ENCODE data around the gene TFF3.

Gene TFF3

DNA sequence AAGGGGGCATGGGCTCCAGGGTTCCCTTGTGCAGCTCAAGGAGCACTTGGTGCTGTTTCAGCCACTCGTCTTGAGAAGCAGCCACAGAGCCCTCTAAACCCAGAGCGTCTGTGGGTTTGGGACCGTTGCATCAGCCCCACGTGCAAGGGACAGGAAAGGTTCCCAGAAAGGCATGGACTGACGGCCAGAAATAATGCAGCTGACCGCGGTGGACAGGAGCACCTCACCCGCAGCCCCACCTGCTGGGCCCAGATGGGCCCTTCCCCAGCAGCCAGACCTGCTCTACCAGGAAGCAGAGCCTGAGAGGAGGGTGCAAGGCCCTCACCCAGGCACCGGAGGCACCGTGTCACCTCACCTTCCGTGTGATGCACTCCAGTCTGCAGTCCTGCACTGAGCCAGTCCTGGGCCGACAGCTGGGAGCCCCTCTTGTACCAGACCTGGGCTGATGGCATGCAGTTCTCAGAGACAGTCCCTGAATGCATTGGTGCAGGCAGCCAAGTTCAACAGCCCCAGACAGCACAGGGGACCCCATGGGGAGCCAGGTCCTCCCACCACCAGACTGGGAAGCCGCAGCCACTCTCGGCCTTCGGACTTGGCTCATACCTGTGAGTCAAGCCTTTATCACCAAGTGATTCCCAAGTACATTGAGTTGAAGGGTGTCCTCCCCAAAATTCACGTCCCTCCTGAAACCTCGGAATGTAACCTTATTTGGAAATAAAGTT is 4.8 kb upstream of the TFF3 start:
- no peak for DNase-seq

DNA sequence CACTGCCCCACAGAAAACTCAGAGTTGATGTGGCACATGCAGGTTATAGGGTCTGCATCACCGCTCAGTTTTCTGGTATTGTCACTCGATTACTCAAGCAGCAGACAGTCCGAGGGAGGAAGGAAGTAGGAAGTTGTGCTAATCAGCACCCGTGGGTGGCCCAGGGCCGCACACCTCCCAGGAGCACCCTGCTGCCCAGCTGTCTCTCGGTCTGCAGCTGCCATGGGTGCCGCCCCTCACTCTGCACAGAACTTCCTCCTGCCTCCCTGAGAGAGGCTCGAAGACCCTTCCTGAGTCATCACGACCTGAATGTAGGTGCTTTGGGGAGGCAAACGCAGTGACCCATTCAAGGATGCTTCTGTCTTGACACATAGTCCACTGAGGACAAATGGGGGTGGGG is 4.2 kb upstream of the TFF3 start:
- no peak for DNase-seq

- DNase-seq = no peak
Observed at GRCh38 chr21:42317826-42318746, 2.9 kb upstream of the TFF3 start.

DNA sequence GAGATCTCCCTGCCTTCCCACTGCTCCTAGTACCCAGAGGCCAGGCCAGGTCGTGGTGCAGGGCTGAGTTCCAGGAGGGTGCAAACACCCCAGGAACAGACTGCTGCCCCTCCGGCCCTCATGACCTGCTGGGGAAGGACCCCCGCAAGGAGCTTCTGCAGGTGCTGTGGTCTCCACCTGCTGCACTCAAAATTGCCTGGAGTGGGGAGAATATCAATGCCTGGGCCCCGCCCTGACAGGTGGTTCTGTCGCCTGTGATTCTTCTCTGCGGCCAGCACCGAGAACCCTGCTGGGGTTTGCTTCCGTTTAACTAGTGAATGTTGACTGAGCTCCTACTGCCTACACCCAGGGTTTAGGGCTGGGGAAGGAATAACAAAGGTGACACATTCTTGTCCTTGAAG is 2.1 kb upstream of the TFF3 start:
- DNase-seq = no peak

DNA sequence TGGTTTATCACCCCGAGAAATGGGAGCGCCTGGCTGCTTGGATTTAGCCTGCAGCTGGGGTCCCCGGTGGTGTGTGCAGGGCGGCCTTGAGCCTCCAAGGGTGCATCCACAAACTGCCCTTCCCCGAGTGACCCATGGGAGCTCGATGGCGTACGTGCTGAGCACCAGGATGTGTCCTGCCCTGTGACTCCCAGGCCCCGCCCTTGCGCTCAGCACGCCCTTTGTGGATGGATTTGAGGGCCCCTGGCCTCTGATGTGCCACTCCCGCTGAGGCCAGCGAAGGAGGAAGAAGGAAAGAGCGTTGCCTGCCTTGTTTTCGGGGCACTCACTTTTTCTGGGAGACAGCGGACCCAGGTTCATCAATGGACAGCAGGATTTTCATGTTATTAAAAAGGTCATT is 1.7 kb upstream of the TFF3 start:
- no peak for DNase-seq

- no peak for DNase-seq
Observed at GRCh38 chr21:42314616-42315295, 453 bp downstream of the TFF3 start.

DNA sequence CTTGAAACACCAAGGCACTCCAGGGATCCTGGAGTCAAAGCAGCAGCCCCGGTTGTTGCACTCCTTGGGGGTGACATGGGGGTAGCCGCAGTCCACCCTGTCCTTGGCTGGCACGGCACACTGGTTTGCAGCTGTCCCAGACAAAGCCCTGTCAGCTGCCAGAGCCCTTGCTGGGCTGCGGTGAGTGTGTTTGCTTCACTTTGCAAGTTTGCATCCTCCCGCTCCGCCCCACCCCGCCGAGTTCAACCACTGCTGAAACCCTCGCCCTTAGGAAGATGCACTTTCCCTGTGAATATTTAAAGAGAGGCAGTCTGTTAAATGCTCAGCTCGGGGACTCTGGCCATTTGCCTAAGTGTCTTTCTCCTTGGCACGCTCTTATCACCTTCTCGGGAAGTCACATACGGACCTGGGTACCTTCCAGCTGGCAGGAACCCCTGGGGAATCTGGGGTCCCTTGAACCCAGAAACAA is 1.7 kb downstream of the TFF3 start:
- no peak for DNase-seq

GRCh38 chr21:42312626-42313104 is 2.5 kb downstream of the TFF3 start:
- no peak for DNase-seq

- no peak for DNase-seq
Observed at GRCh38 chr21:42311816-42312625, 3.2 kb downstream of the TFF3 start.

- no peak for DNase-seq
Observed at GRCh38 chr21:42311160-42311559, 4.0 kb downstream of the TFF3 start.

- DNase-seq = no peak
Observed at GRCh38 chr21:42310411-42311001, 4.7 kb downstream of the TFF3 start.

GRCh38 chr21:42309753-42310213 is 5.4 kb downstream of the TFF3 start:
- peak; percentile 63 for DNase-seq

GRCh38 chr21:42308914-42309752 is 6.1 kb downstream of the TFF3 start:
- DNase-seq = no peak

- DNase-seq = no peak
Observed at GRCh38 chr21:42308161-42308913, 6.9 kb downstream of the TFF3 start.

DNA sequence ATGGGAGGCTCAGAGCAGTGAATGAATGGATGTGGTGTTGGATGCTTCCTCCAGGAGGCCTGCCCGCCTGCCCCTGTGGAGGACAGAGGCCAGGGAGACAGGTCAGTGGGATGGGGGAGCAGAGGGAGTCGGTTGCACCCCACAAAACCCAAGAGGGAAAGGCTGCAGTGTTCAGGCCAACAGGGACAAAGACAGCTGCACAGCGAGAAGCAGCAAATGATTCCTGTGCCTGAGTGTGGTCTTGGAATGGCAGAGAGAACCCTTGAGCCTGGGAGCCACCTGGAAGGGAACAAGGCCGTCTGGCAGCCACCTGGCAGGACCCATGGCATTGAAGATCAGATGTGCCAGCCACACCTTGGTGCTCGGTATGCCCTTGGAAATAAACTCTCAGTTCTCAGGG is 8.1 kb downstream of the TFF3 start:
- DNase-seq = no peak

DNA sequence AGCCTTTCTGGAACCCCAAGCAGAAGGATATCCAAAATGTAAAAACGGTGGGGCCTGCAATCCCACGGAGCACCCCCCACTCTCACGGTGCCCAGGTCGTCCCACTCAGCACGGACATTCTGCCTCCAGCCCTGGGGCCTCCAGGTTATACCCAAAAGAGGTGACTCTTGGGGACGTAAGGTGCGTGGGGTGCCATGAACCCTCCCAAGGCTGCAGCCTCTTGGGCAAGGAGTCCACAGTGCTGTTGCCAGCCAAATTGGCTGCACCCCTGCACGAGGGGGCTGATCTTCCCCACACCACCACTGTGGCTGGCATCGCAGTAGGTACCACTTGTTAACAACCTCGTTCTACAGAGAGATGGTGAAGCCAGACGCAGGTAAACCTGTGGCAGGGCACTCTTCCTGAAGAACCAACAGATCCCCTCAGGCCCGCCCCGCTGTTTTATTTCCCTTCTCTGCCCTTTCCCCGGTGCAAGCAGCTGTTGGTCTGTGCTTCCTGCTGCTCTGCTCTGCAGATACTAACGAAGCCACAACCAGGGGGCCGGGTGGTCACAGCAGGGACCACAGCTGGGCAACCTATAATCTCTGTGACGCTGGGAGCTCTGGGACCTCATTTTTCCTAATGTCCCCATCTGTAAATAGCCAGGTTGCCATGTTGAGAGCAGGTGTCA is 8.7 kb downstream of the TFF3 start:
- no peak for DNase-seq

DNA sequence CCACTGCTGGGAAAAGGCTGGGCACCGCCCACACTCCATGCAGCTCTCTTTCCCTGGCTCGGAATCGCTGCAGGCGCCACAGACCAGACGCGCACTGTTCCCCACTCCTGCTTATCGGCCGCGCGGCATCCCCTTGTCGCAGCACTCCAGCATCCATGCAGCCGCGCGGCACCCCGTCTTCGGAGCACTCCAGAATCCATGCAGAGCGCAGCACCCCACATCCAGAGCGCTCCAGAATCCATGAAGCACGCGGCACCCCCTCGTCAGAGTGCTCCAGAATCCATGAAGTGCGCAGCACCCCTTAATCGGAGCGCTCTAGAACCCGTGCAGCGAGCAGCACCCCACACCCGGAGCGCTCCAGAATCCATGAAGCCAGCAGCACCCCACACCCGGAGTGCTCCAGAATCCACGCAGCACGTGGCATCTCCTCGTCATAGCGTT is 9.5 kb downstream of the TFF3 start:
- DNase-seq = no peak

- DNase-seq = no peak
Observed at GRCh38 chr21:42304556-42305454, 10.4 kb downstream of the TFF3 start.

All from activated CD4-positive, alpha-beta T cell treated with anti-CD3 and anti-CD28 coated beads, Interleukin-10, Interleukin-2, amounts not matched to agents 100 ng/mL and 50 ng/mL, durations not matched to agents 16 hours and 8 hours (primary cell).